Esophagus squamous epithelium (tissue), 5 donors: ENCODE data around the gene TLE6. TPM values are rescaled to one million over a fixed set of nuclear protein-coding genes. Genes with fewer than 3 reads are reported as not detected.
A peak's percentile ranks its signal among the peaks of the same experiment; 100 is the strongest.

Experiments
- DNase-seq: peaks from one replicate; lab custom pipeline; 2025; lab: John Stamatoyannopoulos, UW
- H3K27ac ChIP-seq, 4 donors: fragments of 200-600 bp; sonication (generic); one replicate each; pipeline ENCODE4 v1.5.1; 2016 to 2019; ENCODE audit warnings: mild to moderate bottlenecking in 1 of 4
- H3K27me3 ChIP-seq, 4 donors: fragments of 200-600 bp; sonication (generic); 1 replicate in 3 of 4; 2 replicates in 1 of 4; pipeline versions ENCODE4 v1.5.1 to v1.6.0; 2017 to 2021; ENCODE audit warnings: antibody characterized with exemption in 1 of 4
- H3K36me3 ChIP-seq, 3 donors: fragments of 200-600 bp; sonication (generic); one replicate each; pipeline ENCODE4 v1.5.1; 2016 to 2019
- H3K4me1 ChIP-seq, 3 donors: fragments of 200-600 bp; sonication (generic); one replicate each; pipeline ENCODE4 v1.5.1; 2017 to 2019
- H3K4me3 ChIP-seq, 4 donors: fragments of 200-600 bp; sonication (generic); 1 replicate in 3 of 4; 2 replicates in 1 of 4; pipeline ENCODE4 v1.5.1; 2016 to 2019; ENCODE audit warnings: mild to moderate bottlenecking in 2 of 4, moderate library complexity in 1 of 4
- H3K9me3 ChIP-seq, 3 donors: fragments of 200-600 bp; sonication (generic); one replicate each; pipeline ENCODE4 v1.5.1; 2016 to 2019
- POLR2A ChIP-seq, 4 donors: fragments of 450-650 bp; IDR thresholded peaks; one replicate each; pipeline ENCODE4 v1.6.1; 2017; ENCODE audit warnings: antibody characterized with exemption in 4 of 4, mild to moderate bottlenecking in 4 of 4, moderate library complexity in 3 of 4
- WGBS, 2 donors: methylation state at CpG; one replicate each; pipeline ENCODE4 v1.1.5; 2018; 5-methylcytosine and 5-hydroxymethylcytosine counted together
- intact Hi-C: fragments of 100-400 bp; cut with DNase I; formaldehyde crosslinking; loops from one replicate; pipeline ENCODE4 v1.15.0; 2022
- total RNA-seq, 4 donors: library from RNA; depleted of rRNA; stranded (reverse); fragments of >200 nt; gene quantifications; one replicate each; pipeline ENCODE4 v1.1.0, GENCODE V29; 2016
- TF ChIP-seq, protein P1 (sequence below), 6 experiments: fragments of 450-650 bp in 4 of 6; fragments of 200-600 bp in 2 of 6; sonication (generic) in 2 of 6; IDR thresholded peaks; one replicate each; pipeline ENCODE4 v1.5.1; 2016 to 2019; ENCODE audit warnings: antibody characterized with exemption in 6 of 6, mild to moderate bottlenecking in 4 of 6, moderate library complexity in 4 of 6
- donor health status: DM: yes; HTN: yes; CAD: no.

Gene TLE6
- total RNA-seq, 4 donors from 2014 or later: 0.59 to 3.3 (median 1.9) TPM; not detected in 1

- intact Hi-C loops: no loop called here
These were observed 64.0 kb downstream of the TLE6 start for GRCh38 chr19:3041327-3041726.

DNA sequence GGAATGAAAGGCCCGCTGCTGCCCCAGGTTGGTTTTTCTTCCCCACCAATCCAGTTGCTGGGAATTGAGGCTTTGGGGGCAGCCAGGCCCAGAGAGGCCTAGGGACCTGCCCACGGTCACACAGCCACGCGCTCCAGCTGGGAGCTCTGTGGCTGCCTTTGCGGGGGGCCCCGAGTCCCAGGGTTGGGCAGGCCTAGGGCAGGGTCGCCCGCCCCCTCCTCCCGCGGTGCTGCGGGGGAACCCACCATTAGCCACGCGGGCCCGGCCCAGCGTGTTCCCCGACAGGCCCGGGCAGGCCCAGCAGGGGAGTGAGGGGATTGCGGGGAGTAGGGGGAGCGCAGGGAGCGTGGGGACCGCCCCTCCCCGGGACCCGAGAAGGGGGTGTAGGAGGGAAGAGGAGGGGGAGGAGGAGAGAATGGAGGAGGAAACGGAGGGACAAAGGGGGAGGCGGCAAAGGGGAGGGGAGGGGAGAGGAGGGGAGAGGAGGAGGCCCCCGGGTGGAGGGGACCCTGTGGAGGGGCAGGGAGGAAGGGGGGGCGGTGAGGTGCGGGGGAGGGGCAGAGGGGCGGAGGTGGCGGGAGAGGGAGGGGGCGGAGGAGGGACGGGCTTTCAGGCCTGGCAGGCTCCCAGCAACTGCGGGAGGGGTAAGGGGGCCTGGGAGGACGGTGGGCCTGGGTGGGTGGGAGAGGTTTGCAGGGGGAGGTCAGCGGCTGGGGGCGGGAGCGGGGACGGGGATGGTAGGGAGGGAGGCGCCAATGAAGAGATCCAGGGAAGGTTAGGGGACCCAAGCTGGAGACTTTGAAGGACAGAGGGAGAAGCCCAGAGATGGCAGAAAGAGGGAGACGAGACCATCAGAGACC lies 64.6 kb downstream of the TLE6 start:
- no peak for DNase-seq
- Histone ChIP-seq H3K27ac (peak overlapping the region in 2 of 4 donors; percentile 42 to 44), H3K4me3 (peak overlapping the region in 1 of 4 donors; percentile 10), H3K9me3 (no peaks in the 10 kb centered on the region), H3K4me1 (peaks cover 3 to 33% (median 9%) of the 10 kb centered on the region in 3 donors), H3K27me3 (peaks cover 0 to 3% (median 0%) of the 10 kb centered on the region in 4 donors), H3K36me3 (no peaks in the 10 kb centered on the region)
- intact Hi-C loops: no loop called here
- WGBS, 2 donors: 19 to 30% methylated on average over 6 of the region's 40 CpGs
- no peak for TF ChIP-seq POLR2A (IDR thresholded peaks at IDR 0.05)
- TF ChIP-seq, protein P1, sequence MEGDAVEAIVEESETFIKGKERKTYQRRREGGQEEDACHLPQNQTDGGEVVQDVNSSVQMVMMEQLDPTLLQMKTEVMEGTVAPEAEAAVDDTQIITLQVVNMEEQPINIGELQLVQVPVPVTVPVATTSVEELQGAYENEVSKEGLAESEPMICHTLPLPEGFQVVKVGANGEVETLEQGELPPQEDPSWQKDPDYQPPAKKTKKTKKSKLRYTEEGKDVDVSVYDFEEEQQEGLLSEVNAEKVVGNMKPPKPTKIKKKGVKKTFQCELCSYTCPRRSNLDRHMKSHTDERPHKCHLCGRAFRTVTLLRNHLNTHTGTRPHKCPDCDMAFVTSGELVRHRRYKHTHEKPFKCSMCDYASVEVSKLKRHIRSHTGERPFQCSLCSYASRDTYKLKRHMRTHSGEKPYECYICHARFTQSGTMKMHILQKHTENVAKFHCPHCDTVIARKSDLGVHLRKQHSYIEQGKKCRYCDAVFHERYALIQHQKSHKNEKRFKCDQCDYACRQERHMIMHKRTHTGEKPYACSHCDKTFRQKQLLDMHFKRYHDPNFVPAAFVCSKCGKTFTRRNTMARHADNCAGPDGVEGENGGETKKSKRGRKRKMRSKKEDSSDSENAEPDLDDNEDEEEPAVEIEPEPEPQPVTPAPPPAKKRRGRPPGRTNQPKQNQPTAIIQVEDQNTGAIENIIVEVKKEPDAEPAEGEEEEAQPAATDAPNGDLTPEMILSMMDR (IDR thresholded peaks at IDR 0.05): no peak

More at GRCh38 chr19:3041327-3041726, 64.0 kb downstream of the TLE6 start:
- TF ChIP-seq, protein P1 (IDR thresholded peaks at IDR 0.05): no peak
- TF ChIP-seq POLR2A (IDR thresholded peaks at IDR 0.05): no peak
- Histone ChIP-seq H3K36me3 (no peaks in the 10 kb centered on the region), H3K27ac (no peak overlapping the region), H3K9me3 (no peaks in the 10 kb centered on the region), H3K27me3 (peaks cover 0 to 3% (median 0%) of the 10 kb centered on the region in 4 donors), H3K4me3 (no peak overlapping the region), H3K4me1 (peaks cover 8 to 33% (median 8%) of the 10 kb centered on the region in 3 donors)
- WGBS, 2 donors: 73 to 82% methylated on average over 7 to 11 of the region's 12 CpGs
- no peak for DNase-seq

- H3K27me3 ChIP-seq: peaks cover 0 to 3% (median 0%) of the 10 kb centered on the region in 4 donors
- H3K36me3 ChIP-seq: no peaks in the 10 kb centered on the region
- no peaks in the 10 kb centered on the region for H3K9me3 ChIP-seq
- peak overlapping the region in 1 of 4 donors; percentile 10 for H3K4me3 ChIP-seq
- intact Hi-C loops: no loop called here
- H3K4me1 ChIP-seq: peaks cover 8 to 35% (median 16%) of the 10 kb centered on the region in 3 donors
- WGBS, 2 donors: 25 to 36% methylated on average over 10 to 15 of the region's 15 CpGs
- TF ChIP-seq, protein P1 (IDR thresholded peaks at IDR 0.05): no peak
- TF ChIP-seq POLR2A (IDR thresholded peaks at IDR 0.05): no peak
- DNase-seq: no peak
- peak overlapping the region in 2 of 4 donors; percentile 9 to 42 for H3K27ac ChIP-seq
These were observed 65.4 kb downstream of the TLE6 start for GRCh38 chr19:3042621-3043267.

Other genes starting within 250 kb of the TLE6 start
- gene SLC39A3, start 237.5 kb upstream of the TLE6 start, total RNA-seq: 10 to 100 TPM; 14.8 to 22.1 (median 20.7) TPM
- 10 to 100 TPM; 30.6 to 45.0 (median 42.8) TPM for gene SGTA, start 194.3 kb upstream of the TLE6 start, total RNA-seq
- gene THOP1, start 192.1 kb upstream of the TLE6 start, total RNA-seq: 10 to 100 TPM; 57.8 to 88.6 (median 74.7) TPM
- gene ZNF554, start 157.7 kb upstream of the TLE6 start, total RNA-seq: 1 to 10 TPM in 3 of 4 donors, under 1 TPM in 1; 0.70 to 5.1 (median 4.0) TPM
- gene ZNF555, start 136.1 kb upstream of the TLE6 start, total RNA-seq: 1 to 10 TPM; 2.0 to 4.4 (median 2.4) TPM
- gene ZNF556, start 110.2 kb upstream of the TLE6 start, total RNA-seq: 1 to 10 TPM in 3 of 4 donors, under 1 TPM in 1; 0.79 to 5.8 (median 2.5) TPM
- gene ZNF57, start 76.6 kb upstream of the TLE6 start, total RNA-seq: 10 to 100 TPM in 2 of 4 donors, 1 to 10 TPM in 2; 7.2 to 13.7 (median 9.8) TPM
- gene ZNF77, start 32.6 kb upstream of the TLE6 start, total RNA-seq: 1 to 10 TPM; 3.1 to 5.9 (median 4.5) TPM
- 10 to 100 TPM in 1 of 4 donors, 1 to 10 TPM in 3; 5.4 to 22.7 (median 7.6) TPM for gene TLE2, start 51.7 kb downstream of the TLE6 start, total RNA-seq
- gene TLE5, start 84.9 kb downstream of the TLE6 start, total RNA-seq: 100 to 1,000 TPM; 141 to 433 (median 298) TPM
- gene GNA11, start 116.8 kb downstream of the TLE6 start, total RNA-seq: 10 to 100 TPM; 21.2 to 39.7 (median 34.0) TPM
- 100 to 1,000 TPM in 3 of 4 donors, 10 to 100 TPM in 1; 72.7 to 186 (median 132) TPM for gene GNA15, start 158.5 kb downstream of the TLE6 start, total RNA-seq
- gene S1PR4, start 201.2 kb downstream of the TLE6 start, total RNA-seq: 1 to 10 TPM in 3 of 4 donors, under 1 TPM in 1; 0.53 to 4.2 (median 1.9) TPM
- gene NCLN, start 208.4 kb downstream of the TLE6 start, total RNA-seq: 10 to 100 TPM; 27.3 to 59.6 (median 40.8) TPM
- gene CELF5, start 247.1 kb downstream of the TLE6 start, total RNA-seq: not detected